ENCODE measurements around the gene CYB5D1. TPM values are rescaled to one million over a fixed set of nuclear protein-coding genes. Genes with fewer than 3 reads are reported as not detected.
A peak's percentile ranks its signal among the peaks of the same experiment; 100 is the strongest.

Gene CYB5D1
- total RNA-seq, 2 experiments from 2014 or later: 18.1 to 24.8 TPM

GRCh38 chr17:7886227-7887037, 28.6 kb downstream of the CYB5D1 start:
- ChIA-PET CTCF (ENCODE audit: unreplicated experiment) (no interaction called here), POLR2A (interaction anchor here (0.9 to 1.1 kb wide), 2 partner anchors 53 to 233 kb away, joined by 3 to 5 read pairs; no protein-coding TSS in a partner anchor)
- 0 out of 2 replicates have a peak, but pooled peaks cover 5% of the 10 kb centered on the region for H4K20me1 ChIP-seq (ENCODE audit: insufficient read depth, low read length)
- H3K9me3 ChIP-seq (ENCODE audit: low read length): no peaks in the 10 kb centered on the region
- peak overlapping the region; percentile 97 for H3K4me2 ChIP-seq (ENCODE audit: low read length)
- peaks cover 40% of the 10 kb centered on the region for H3K4me1 ChIP-seq (ENCODE audit: insufficient read depth, low read length, poor library complexity, severe bottlenecking)
- H3K27ac ChIP-seq (ENCODE audit: low read depth, low read length, poor library complexity, severe bottlenecking): peak overlapping the region; percentile 90
- peaks cover 34% of the 10 kb centered on the region for H3K36me3 ChIP-seq (ENCODE audit: insufficient read depth, low read length)
- H3K79me2 ChIP-seq (ENCODE audit: insufficient read depth, low read depth, low read length): peaks cover 61% of the 10 kb centered on the region
- peak; percentile 47 for DNase-seq (ENCODE audit: low spot score)
- H3K4me3 ChIP-seq (ENCODE audit: low read depth, low read length, poor library complexity, severe bottlenecking): peak overlapping the region; percentile 95
- no TSS peak for BruUV-seq (replicated peaks)
- TF ChIP-seq CTCF (conservative IDR thresholded peaks at IDR 0.05; ENCODE audit: low read length) (peak; percentile 47; the same call in 1 of the 2 replicates), EZH2phosphoT487 (IDR thresholded peaks at IDR 0.05; ENCODE audit: borderline replicate concordance, low read depth, low read length) (no peak)
- no peaks in the 10 kb centered on the region for H3K9me2 ChIP-seq (ENCODE audit: insufficient read depth, low read length)
- H2AFZ ChIP-seq (ENCODE audit: low read length): peak overlapping the region; percentile 24; the same call in 1 of the 2 replicates
- intact Hi-C loops (cut with micrococcal nuclease; ENCODE audit: unreplicated experiment): loop anchor here (1.0 to 5.0 kb wide), 5 partner anchors 24 to 231 kb away; partner anchors contain the start of genes ALOXE3 and NAA38

GRCh38 chr17:7887038-7887481, 29.3 kb downstream of the CYB5D1 start:
- H3K9me2 ChIP-seq (ENCODE audit: insufficient read depth, low read length): no peaks in the 10 kb centered on the region
- peak overlapping the region; percentile 97 for H3K4me2 ChIP-seq (ENCODE audit: low read length)
- peak overlapping the region; percentile 24; the same call in 1 of the 2 replicates for H2AFZ ChIP-seq (ENCODE audit: low read length)
- peaks cover 39% of the 10 kb centered on the region for H3K36me3 ChIP-seq (ENCODE audit: insufficient read depth, low read length)
- no peak for DNase-seq (ENCODE audit: low spot score)
- BruUV-seq (replicated peaks): TSS peak; percentile 71
- ChIA-PET POLR2A (no interaction called here), CTCF (ENCODE audit: unreplicated experiment) (no interaction called here)
- H3K4me3 ChIP-seq (ENCODE audit: low read depth, low read length, poor library complexity, severe bottlenecking): peak overlapping the region; percentile 95
- TF ChIP-seq EZH2phosphoT487 (IDR thresholded peaks at IDR 0.05; ENCODE audit: borderline replicate concordance, low read depth, low read length) (no peak), CTCF (conservative IDR thresholded peaks at IDR 0.05; ENCODE audit: low read length) (peak; percentile 51)
- 0 out of 2 replicates have a peak, but pooled peaks cover 5% of the 10 kb centered on the region for H4K20me1 ChIP-seq (ENCODE audit: insufficient read depth, low read length)
- no peaks in the 10 kb centered on the region for H3K9me3 ChIP-seq (ENCODE audit: low read length)
- intact Hi-C loops (cut with micrococcal nuclease; ENCODE audit: unreplicated experiment): loop anchor here (1.0 to 5.0 kb wide), 4 partner anchors 25 to 230 kb away; partner anchors contain the start of genes ALOXE3 and NAA38
- H3K4me1 ChIP-seq (ENCODE audit: insufficient read depth, low read length, poor library complexity, severe bottlenecking): peaks cover 34% of the 10 kb centered on the region
- H3K79me2 ChIP-seq (ENCODE audit: insufficient read depth, low read depth, low read length): peaks cover 61% of the 10 kb centered on the region
- H3K27ac ChIP-seq (ENCODE audit: low read depth, low read length, poor library complexity, severe bottlenecking): peak overlapping the region; percentile 90

Data from OCI-LY7 (cell line).